ENCODE results near the gene SYS1. TPM values are rescaled to one million over a fixed set of nuclear protein-coding genes. Genes with fewer than 3 reads are reported as not detected.

Gene SYS1
- total RNA-seq, 1 experiment from 2014 or later = 20.5 TPM

DNA sequence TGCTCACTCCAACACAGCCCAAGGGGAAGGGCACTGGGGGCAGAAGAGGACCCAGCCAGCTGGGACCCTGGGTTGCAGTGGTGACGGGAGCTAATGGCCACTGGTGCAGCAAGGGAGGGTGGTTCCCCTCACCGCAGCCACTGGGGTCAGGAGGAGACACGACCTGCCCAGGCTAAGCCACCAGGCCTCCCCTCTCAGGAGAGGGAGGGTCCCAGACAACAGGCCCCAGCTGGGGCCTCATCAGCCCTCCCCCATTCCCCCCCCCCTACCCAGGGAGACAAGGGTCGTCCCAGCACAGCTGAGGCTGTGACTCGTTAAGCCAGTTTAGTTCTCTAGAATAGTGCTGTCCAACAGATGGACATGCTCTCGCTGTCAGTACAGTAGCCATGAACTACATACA is 37.6 kb upstream of the SYS1 start:
- no peak overlapping the region for H3K4me2 ChIP-seq (ENCODE audit: low read length)
- no peaks in the 10 kb centered on the region for H3K9me3 ChIP-seq (ENCODE audit: control insufficient read depth in 1 of 2, insufficient read depth in 1 of 2, low read depth in 1 of 2, low read length in 2 of 2)
- H3K4me3 ChIP-seq (replicated peaks in 1 of 2; ENCODE audit: low read depth in 1 of 2, low read length in 2 of 2) = no peak overlapping the region
- 0 out of 2 replicates have a peak, but pooled peaks cover 14% of the 10 kb centered on the region for H3K79me2 ChIP-seq (ENCODE audit: insufficient read depth, low read length)
- peaks cover 2% of the 10 kb centered on the region; the same call in 1 of the 2 replicates for H4K20me1 ChIP-seq (ENCODE audit: insufficient read depth)
- no TSS peak for BruUV-seq (replicated peaks)
- H3K9me2 ChIP-seq (ENCODE audit: insufficient read depth) = no peaks in the 10 kb centered on the region
- no peak overlapping the region for H3K9ac ChIP-seq (ENCODE audit: low read length)
- ChIA-PET CTCF (no interaction called here), RAD21 (ENCODE audit: low non-redundant PET in 1 of 2, low total read pairs in 2 of 2, uncharacterized antibody in 2 of 2, unreplicated experiment in 2 of 2) (interaction anchor here in 1 of 2 experiments (1.2 to 1.3 kb wide), 2 partner anchors 12 to 111 kb away, joined by 3 read pairs; no protein-coding TSS in a partner anchor), POLR2A (interaction anchor here (2.0 kb wide), 1 partner anchor 12 kb away, joined by 4 read pairs; no protein-coding TSS in a partner anchor)
- H2AFZ ChIP-seq (ENCODE audit: low read depth, low read length, poor library complexity, severe bottlenecking) = no peak overlapping the region
- DNase-seq (ENCODE audit: low read depth, low spot score) (no peak), ATAC-seq (no peak)
- H3K4me1 ChIP-seq (ENCODE audit: control insufficient read depth in 1 of 2, insufficient read depth in 2 of 2, low read length in 2 of 2) = no peaks in the 10 kb centered on the region
- H3K27ac ChIP-seq (ENCODE audit: low read depth, low read length) = no peak overlapping the region
- intact Hi-C loops (cut with micrococcal nuclease) = no loop called here
- TF ChIP-seq SP1 (IDR thresholded peaks at IDR 0.05; ENCODE audit: low read depth) = no peak
- no peak for TF ChIP-seq FOSL1 (IDR thresholded peaks at IDR 0.05; ENCODE audit: low read depth)
- TF ChIP-seq SRF (IDR thresholded peaks at IDR 0.05; ENCODE audit: low read depth) = no peak
- no peak for TF ChIP-seq EZH2 (IDR thresholded peaks at IDR 0.05)
- TF ChIP-seq EZH2phosphoT487 (IDR thresholded peaks at IDR 0.05; ENCODE audit: borderline replicate concordance) = no peak
- TF ChIP-seq YY1 (IDR thresholded peaks at IDR 0.05; ENCODE audit: extremely low read depth, insufficient replicate concordance, low read depth, low read length) = no peak
- TF ChIP-seq CBX3 (IDR thresholded peaks at IDR 0.05; ENCODE audit: low read depth) = no peak
- no peak for TF ChIP-seq RAD21 (IDR thresholded peaks at IDR 0.05; ENCODE audit: low read depth)
- TF ChIP-seq TCF7L2 (IDR thresholded peaks at IDR 0.05; ENCODE audit: borderline replicate concordance, extremely low read depth, insufficient read depth, insufficient read length) = no peak
- no peak for TF ChIP-seq ZFX (IDR thresholded peaks at IDR 0.05)
- TF ChIP-seq, protein P1, sequence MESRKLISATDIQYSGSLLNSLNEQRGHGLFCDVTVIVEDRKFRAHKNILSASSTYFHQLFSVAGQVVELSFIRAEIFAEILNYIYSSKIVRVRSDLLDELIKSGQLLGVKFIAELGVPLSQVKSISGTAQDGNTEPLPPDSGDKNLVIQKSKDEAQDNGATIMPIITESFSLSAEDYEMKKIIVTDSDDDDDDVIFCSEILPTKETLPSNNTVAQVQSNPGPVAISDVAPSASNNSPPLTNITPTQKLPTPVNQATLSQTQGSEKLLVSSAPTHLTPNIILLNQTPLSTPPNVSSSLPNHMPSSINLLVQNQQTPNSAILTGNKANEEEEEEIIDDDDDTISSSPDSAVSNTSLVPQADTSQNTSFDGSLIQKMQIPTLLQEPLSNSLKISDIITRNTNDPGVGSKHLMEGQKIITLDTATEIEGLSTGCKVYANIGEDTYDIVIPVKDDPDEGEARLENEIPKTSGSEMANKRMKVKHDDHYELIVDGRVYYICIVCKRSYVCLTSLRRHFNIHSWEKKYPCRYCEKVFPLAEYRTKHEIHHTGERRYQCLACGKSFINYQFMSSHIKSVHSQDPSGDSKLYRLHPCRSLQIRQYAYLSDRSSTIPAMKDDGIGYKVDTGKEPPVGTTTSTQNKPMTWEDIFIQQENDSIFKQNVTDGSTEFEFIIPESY (IDR thresholded peaks at IDR 0.05; ENCODE audit: extremely low read depth, insufficient replicate concordance, low read length) = no peak
- TF ChIP-seq, protein P2, sequence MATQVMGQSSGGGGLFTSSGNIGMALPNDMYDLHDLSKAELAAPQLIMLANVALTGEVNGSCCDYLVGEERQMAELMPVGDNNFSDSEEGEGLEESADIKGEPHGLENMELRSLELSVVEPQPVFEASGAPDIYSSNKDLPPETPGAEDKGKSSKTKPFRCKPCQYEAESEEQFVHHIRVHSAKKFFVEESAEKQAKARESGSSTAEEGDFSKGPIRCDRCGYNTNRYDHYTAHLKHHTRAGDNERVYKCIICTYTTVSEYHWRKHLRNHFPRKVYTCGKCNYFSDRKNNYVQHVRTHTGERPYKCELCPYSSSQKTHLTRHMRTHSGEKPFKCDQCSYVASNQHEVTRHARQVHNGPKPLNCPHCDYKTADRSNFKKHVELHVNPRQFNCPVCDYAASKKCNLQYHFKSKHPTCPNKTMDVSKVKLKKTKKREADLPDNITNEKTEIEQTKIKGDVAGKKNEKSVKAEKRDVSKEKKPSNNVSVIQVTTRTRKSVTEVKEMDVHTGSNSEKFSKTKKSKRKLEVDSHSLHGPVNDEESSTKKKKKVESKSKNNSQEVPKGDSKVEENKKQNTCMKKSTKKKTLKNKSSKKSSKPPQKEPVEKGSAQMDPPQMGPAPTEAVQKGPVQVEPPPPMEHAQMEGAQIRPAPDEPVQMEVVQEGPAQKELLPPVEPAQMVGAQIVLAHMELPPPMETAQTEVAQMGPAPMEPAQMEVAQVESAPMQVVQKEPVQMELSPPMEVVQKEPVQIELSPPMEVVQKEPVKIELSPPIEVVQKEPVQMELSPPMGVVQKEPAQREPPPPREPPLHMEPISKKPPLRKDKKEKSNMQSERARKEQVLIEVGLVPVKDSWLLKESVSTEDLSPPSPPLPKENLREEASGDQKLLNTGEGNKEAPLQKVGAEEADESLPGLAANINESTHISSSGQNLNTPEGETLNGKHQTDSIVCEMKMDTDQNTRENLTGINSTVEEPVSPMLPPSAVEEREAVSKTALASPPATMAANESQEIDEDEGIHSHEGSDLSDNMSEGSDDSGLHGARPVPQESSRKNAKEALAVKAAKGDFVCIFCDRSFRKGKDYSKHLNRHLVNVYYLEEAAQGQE (IDR thresholded peaks at IDR 0.05; ENCODE audit: low read depth) = no peak
- no peak for TF ChIP-seq POLR2AphosphoS5 (IDR thresholded peaks at IDR 0.05; ENCODE audit: low read depth, low read length)
- no peak for TF ChIP-seq SIN3A (IDR thresholded peaks at IDR 0.05; ENCODE audit: low read depth)
- H3K27me3 ChIP-seq (ENCODE audit: insufficient read depth, low read length) = no peaks in the 10 kb centered on the region
- H3K36me3 ChIP-seq (ENCODE audit: control insufficient read depth in 1 of 2, insufficient read depth in 2 of 2, low read length in 2 of 2) = peaks cover 19 to 34% of the 10 kb centered on the region in 2 experiments; a peak in 3 of 4 replicates
